ENCODE data around the gene NRG3.
"Not testable (repeated sequence)": the region's sequence is repeated elsewhere in the genome, so short reads cannot be mapped to it uniquely, and the experiment has no call there.

NRG3 gene

DNA sequence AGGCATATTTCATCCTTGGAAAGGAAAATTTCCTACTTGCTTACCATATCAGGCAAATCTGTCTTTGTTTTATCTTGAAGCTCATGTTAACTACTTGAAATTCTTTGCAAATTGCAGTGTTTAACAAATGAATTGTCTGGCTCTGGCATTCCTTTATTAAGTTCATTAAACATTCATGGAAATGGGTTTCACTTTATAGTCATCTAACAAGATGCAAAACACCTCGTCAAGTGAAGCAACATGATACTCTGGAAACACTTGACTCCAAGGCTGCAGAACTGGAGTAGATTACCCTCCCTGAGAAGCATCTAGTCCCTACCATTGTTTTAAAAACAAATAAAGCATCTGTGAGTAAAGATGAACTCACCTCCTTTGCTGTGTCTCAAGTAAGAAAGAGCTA, 1086.9 kb downstream of the NRG3 start:
- FAIRE-seq (no peak), DNase-seq (ENCODE audit: insufficient read length) (no peak)
- TF ChIP-seq POLR2AphosphoS5 (IDR thresholded peaks at IDR 0.05; ENCODE audit: low read depth, low read length), result no peak
- no peak for TF ChIP-seq TAF1 (IDR thresholded peaks at IDR 0.05; ENCODE audit: borderline replicate concordance, low read depth, low read length)
- TF ChIP-seq POLR2A (IDR thresholded peaks at IDR 0.05; ENCODE audit: low read depth, low read length), result no peak

DNA sequence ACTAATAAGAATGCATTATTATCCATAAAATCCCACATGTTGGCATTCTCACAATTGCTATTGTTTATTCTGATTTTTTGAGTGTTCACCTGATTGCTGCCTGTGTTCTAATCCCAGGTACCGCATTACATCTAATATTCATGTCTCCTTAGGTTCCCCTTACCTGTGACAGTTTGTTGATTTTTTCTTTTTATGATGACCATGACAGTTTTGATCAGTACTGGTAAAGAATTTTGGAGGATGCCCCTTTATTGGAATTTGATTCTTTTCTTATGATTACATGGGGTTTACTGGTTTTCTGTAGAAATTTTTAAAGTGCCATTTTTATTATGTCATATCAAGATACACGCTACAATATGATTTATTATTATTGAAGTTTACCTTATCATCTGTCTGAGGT, 1091.1 kb downstream of the NRG3 start:
- no peak for FAIRE-seq

DNA sequence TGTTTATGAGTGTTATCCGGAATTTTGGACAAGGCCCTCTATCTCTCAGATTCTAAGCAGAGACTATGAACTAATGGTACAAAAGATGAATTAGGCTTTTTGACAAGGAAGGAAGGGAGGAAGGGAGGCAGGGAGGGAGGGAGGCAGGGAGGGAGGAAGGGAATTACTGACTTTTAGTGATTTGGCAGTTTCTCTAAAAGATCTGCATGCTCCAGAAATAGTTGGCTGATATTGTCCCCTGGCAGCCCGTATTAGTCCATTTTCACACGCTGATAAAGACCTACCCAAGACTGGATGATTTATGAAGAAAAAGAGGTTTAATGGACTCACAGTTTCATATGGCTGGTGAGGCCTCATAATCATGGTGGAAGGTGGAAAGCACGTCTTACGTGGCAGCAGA, 1093.5 kb downstream of the NRG3 start:
- TF ChIP-seq TAF1 (IDR thresholded peaks at IDR 0.05; ENCODE audit: borderline replicate concordance, low read depth, low read length), result no peak
- no peak for TF ChIP-seq POLR2AphosphoS5 (IDR thresholded peaks at IDR 0.05; ENCODE audit: low read depth, low read length)
- no peak for TF ChIP-seq POLR2A (IDR thresholded peaks at IDR 0.05; ENCODE audit: low read depth, low read length)
- FAIRE-seq, result no peak
- DNase-seq (ENCODE audit: insufficient read length), result no peak

More for the DNA sequence above, 1091.1 kb downstream of the NRG3 start:
- DNase-seq (ENCODE audit: insufficient read length), result no peak
- TF ChIP-seq POLR2AphosphoS5 (IDR thresholded peaks at IDR 0.05; ENCODE audit: low read depth, low read length), result no peak
- no peak for TF ChIP-seq TAF1 (IDR thresholded peaks at IDR 0.05; ENCODE audit: borderline replicate concordance, low read depth, low read length)
- no peak for TF ChIP-seq POLR2A (IDR thresholded peaks at IDR 0.05; ENCODE audit: low read depth, low read length)

DNA sequence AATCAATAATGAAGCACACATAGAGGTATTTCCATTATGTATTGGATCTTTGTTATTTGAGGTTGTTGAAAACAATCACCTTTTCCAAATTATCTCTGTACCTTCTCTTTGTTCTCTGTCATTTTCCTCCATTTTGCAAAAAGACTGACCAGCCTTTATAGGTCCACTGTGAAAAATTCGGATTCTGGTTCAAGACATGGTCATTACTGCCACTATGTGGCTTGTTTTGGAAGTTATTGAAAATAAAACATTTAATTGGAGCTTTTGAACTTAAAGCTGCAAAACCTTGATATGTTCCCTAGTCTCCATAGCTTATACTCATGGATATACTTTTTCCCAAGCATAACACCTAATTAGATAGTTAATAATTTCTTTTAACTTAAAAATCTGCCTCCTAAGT, 1094.4 kb downstream of the NRG3 start:
- FAIRE-seq, result peak; percentile 50
- DNase-seq (ENCODE audit: insufficient read length), result no peak
- TF ChIP-seq POLR2AphosphoS5 (IDR thresholded peaks at IDR 0.05; ENCODE audit: low read depth, low read length) (no peak), TAF1 (IDR thresholded peaks at IDR 0.05; ENCODE audit: borderline replicate concordance, low read depth, low read length) (no peak), POLR2A (IDR thresholded peaks at IDR 0.05; ENCODE audit: low read depth, low read length) (no peak)

DNA sequence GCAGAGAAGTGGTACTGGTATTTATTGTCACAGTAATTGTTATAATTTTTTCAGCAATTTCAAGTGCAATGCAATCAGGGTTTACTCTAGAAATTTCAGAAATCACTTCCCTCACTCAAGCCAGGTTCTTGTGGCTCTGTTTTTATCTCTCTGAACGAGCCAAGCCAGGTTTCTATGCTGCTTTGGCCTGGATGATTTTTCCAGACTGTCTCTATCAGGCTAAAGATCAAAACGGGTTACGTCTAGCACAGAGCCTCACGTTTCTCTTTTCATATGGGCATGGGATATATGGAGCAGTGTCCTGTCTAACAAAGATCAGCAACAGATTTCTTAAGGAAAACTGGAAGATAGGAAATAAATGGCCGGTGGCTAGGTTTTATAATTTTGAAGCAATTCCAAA, 1105.3 kb downstream of the NRG3 start:
- TF ChIP-seq POLR2AphosphoS5 (IDR thresholded peaks at IDR 0.05; ENCODE audit: low read depth, low read length) (no peak), POLR2A (IDR thresholded peaks at IDR 0.05; ENCODE audit: low read depth, low read length) (no peak), TAF1 (IDR thresholded peaks at IDR 0.05; ENCODE audit: borderline replicate concordance, low read depth, low read length) (no peak)
- DNase-seq (ENCODE audit: insufficient read length), result no peak
- FAIRE-seq, result no peak

DNA sequence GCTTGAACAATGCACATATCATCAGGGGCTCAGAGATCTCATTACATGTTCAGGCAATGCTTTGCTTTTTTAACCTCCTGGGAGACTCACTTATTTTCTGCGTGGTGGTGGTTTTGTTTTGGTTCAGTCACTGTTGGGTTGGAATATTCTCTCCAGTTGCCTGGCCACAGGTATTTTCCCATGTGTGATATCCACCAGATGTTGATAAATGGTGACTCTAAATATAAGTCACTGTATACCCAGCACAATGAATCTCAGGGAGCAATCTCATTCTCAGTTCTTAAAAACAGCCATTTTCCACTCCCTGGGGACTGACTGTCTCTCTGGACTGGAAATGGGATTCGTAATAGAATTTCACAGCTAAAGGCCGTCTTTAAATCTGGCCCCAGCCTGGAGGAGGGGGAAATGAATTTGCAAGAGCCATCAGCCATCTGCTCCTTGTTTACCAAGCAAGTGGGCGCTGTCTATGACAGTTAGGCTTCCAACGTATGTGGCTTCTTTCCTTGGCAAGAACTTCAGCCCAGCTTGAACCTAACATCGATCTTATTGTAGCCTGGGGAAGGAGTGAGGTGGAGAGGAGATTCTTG, 1106.2 kb downstream of the NRG3 start:
- TF ChIP-seq POLR2A (IDR thresholded peaks at IDR 0.05; ENCODE audit: low read depth, low read length) (no peak), TAF1 (IDR thresholded peaks at IDR 0.05; ENCODE audit: borderline replicate concordance, low read depth, low read length) (no peak), POLR2AphosphoS5 (IDR thresholded peaks at IDR 0.05; ENCODE audit: low read depth, low read length) (no peak)
- no peak for FAIRE-seq
- DNase-seq (ENCODE audit: insufficient read length), result no peak

DNA sequence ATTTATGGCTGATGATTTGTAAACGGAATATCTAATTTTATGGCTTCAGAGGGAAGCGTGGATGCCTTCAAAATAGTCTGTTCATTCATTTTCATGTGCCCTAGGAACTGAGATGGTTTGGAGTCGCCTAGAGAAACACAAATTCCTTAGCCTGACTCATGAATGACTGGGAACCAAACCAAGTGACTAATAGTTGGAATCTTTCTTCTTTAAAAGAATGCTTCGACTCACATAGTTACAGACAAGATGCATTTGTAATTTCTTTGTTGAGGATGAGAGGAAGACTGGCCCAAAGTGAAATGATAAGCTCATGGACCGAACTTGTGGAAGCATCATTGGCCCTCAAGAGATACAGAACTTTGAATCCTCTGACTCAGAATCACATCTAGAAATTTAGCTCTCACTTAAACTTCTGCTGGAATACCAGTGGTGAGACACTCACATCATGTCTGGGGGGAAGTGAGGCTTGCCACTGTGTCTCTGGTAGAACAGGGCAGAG, 1107.2 kb downstream of the NRG3 start:
- FAIRE-seq, result no peak
- DNase-seq (ENCODE audit: insufficient read length), result no peak
- TF ChIP-seq TAF1 (IDR thresholded peaks at IDR 0.05; ENCODE audit: borderline replicate concordance, low read depth, low read length) (no peak), POLR2A (IDR thresholded peaks at IDR 0.05; ENCODE audit: low read depth, low read length) (no peak), POLR2AphosphoS5 (IDR thresholded peaks at IDR 0.05; ENCODE audit: low read depth, low read length) (no peak)

DNA sequence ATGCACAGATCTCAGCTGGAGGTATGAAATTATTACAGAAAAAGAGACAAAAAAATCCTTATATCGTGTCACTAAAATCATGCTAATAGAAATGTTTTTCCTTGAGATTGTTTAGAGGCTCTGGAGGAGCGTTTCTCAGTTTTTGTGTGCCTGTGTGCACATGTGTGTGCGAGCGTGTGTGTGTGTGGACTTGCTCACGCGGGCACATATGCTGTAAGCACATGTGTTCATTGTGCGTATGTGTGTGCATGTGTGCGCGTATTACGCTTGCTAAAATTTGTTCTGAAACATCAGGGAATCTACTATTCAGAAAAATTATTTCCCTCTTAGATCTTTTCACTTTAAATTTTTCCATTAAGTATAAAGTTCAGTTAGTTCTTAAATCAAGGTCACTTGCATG, 1111.2 kb downstream of the NRG3 start:
- DNase-seq (ENCODE audit: insufficient read length) (no peak), FAIRE-seq (no peak)
- TF ChIP-seq POLR2AphosphoS5 (IDR thresholded peaks at IDR 0.05; ENCODE audit: low read depth, low read length) (no peak), TAF1 (IDR thresholded peaks at IDR 0.05; ENCODE audit: borderline replicate concordance, low read depth, low read length) (no peak), POLR2A (IDR thresholded peaks at IDR 0.05; ENCODE audit: low read depth, low read length) (no peak)

DNA sequence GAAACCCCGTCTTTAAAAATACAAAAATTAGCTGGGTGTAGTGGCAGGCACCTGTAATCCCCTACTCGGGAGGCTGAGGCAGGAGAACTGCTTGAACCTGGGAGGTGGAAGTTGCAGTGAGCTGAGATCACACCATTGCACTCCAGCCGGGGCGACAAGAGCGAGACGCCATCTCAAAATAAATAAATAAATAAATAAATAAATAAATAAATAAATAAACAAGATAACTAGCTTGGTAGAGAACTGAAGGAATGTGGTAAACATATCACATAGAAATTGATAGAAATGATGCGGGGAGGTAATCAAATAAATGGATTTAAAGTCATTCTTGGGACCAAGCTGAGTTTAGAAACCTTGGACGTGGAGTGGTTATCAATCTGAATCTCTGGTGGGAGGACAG, 1131.5 kb downstream of the NRG3 start:
- not testable (repeated sequence) for DNase-seq (ENCODE audit: insufficient read length); FAIRE-seq

DNA sequence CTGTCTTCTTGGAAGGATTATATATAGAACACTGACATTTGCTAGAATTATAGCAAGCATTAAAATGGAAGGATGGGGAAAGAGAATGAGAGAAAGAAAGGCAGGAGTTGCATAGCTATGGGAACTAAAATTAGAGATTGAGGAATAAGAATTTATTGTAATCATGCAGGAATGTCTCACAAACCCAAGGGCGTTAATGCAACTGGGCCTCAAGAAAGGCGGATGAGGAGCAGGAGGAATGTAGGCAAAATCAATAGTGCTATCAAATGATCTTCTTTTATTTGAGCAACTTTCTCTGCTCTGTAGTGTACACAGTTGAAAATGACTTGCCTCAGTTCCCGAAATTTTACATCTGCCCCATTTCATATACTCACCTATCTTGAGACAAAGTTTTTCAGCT, 1132.5 kb downstream of the NRG3 start:
- DNase-seq (ENCODE audit: insufficient read length), result no peak
- no peak for FAIRE-seq
- TF ChIP-seq POLR2AphosphoS5 (IDR thresholded peaks at IDR 0.05; ENCODE audit: low read depth, low read length) (no peak), TAF1 (IDR thresholded peaks at IDR 0.05; ENCODE audit: borderline replicate concordance, low read depth, low read length) (no peak), POLR2A (IDR thresholded peaks at IDR 0.05; ENCODE audit: low read depth, low read length) (no peak)

DNA sequence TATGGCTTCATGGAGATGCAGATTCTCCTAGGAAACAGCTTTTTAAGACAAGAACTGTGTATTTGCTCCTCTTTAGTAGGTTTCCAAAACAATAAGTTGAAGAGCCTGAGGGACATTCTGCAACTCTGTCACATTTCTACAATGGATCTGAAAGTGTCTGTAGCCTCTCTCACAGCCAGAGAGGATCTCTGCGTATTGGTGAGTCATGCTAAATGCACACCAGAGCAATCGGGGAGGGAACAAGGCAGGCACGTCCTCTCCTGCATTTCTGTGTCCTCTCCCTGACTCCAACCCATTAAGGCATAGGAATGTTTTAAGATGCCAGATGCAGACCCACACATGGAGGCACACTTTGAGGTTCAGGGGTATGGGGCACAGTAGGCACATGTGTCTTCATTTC, 1137.9 kb downstream of the NRG3 start:
- TF ChIP-seq POLR2A (IDR thresholded peaks at IDR 0.05; ENCODE audit: low read depth, low read length) (no peak), TAF1 (IDR thresholded peaks at IDR 0.05; ENCODE audit: borderline replicate concordance, low read depth, low read length) (no peak)
- FAIRE-seq (no peak), DNase-seq (ENCODE audit: insufficient read length) (no peak)

DNA sequence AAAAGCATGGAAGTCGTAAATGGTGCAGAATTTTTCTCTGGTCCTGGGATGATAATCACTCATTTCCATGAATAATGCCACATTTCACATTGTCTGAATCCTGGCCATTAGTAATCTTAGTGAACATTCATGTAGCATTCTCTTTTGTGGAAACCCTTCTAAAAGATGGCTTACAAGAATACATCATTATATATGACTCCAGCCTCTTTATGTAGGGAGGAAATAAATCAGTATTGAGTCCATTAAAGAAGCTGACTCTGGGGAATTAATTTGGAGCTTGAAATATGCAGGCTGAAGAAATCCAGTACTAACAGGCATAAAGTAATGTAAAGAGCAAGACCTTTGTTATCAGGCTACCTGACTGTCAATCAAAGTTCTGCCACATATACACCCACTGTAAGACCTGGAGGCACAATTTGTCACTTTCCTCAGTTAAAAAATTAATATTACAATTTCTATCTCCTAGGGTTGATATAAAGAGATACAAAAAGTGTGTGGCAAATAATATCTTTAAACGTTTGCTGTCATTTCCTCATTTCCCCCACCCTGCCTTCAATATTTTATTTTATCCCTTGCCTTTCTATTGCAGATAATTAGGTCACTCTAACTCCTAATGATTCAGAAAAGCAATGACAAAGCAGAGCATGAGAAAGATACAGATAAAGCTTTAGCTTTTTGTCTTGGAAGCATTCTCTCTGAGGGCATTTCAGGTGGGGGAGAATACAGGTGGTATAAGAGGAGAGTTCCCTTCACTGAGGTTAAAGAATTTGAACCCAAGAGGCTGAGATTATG, 1142.3 kb downstream of the NRG3 start:
- TF ChIP-seq POLR2A (IDR thresholded peaks at IDR 0.05; ENCODE audit: low read depth, low read length) (no peak), POLR2AphosphoS5 (IDR thresholded peaks at IDR 0.05; ENCODE audit: low read depth, low read length) (no peak), TAF1 (IDR thresholded peaks at IDR 0.05; ENCODE audit: borderline replicate concordance, low read depth, low read length) (no peak)
- FAIRE-seq (no peak), DNase-seq (ENCODE audit: insufficient read length) (no peak)

Measured in GM12892 (cell line).